H1 (cell line): Measurements from ENCODE around the gene SLC35F3. TPM values are rescaled to one million over a fixed set of nuclear protein-coding genes. Genes with fewer than 3 reads are reported as not detected.

Experiments
- CTCF ChIA-PET: fragments of 300-600 bp; sonication (Branson Sonifier 250); formaldehyde crosslinking; loops from one replicate; lab custom pipeline; 2021; ENCODE audit not compliant: partially characterized antibody; lab: Charles Lee
- POLR2A ChIA-PET: fragments of 300-600 bp; sonication (Branson Sonifier 250); formaldehyde crosslinking; loops from one replicate; lab custom pipeline; 2021; ENCODE audit warnings: inconsistent platforms; ENCODE audit not compliant: partially characterized antibody; lab: Charles Lee
- DNase-seq, 2 experiments: peaks; one replicate each; pipeline versions ENCODE4 v3.0.0 to v3.0.0-alpha.2; 2010 to 2022; ENCODE audit warnings: low spot score in 2 of 2, low read depth in 1 of 2, mixed read lengths in 1 of 2
- FAIRE-seq: peaks from 2 replicates; lab custom pipeline; 2011; peaks lifted over from hg19 to GRCh38; lab: Jason Lieb, UNC
- H2AFZ ChIP-seq: 2 replicates; pipeline ENCODE4 v1.8.1; 2012; ENCODE audit warnings: low read length, inconsistent platforms
- H2AK5ac ChIP-seq: 2 replicates; pipeline ENCODE4 v1.6.1; 2013; ENCODE audit warnings: low read depth, low read length
- H2BK120ac ChIP-seq: replicated peaks from 2 replicates; pipeline ENCODE3; 2013; ENCODE audit warnings: low read depth, low read length, inconsistent platforms
- H2BK12ac ChIP-seq: 2 replicates; pipeline ENCODE4 v1.6.1; 2013; ENCODE audit warnings: low read depth, low read length
- H2BK15ac ChIP-seq: 2 replicates; pipeline ENCODE4 v1.6.1; 2013; ENCODE audit warnings: low read length
- H2BK20ac ChIP-seq: 2 replicates; pipeline ENCODE4 v1.6.1; 2013; ENCODE audit warnings: low read length
- H2BK5ac ChIP-seq: 2 replicates; pipeline ENCODE4 v1.6.1; 2013; ENCODE audit warnings: low read depth, low read length
- H3K14ac ChIP-seq: 2 replicates; pipeline ENCODE4 v1.6.1; 2013; ENCODE audit warnings: inconsistent platforms; ENCODE audit not compliant: insufficient read length
- H3K18ac ChIP-seq: 2 replicates; pipeline ENCODE4 v1.6.1; 2013; ENCODE audit warnings: low read length; ENCODE audit errors: extremely low read depth
- H3K23ac ChIP-seq: 2 replicates; pipeline ENCODE4 v1.6.1; 2013; ENCODE audit warnings: inconsistent platforms; ENCODE audit not compliant: insufficient read length
- H3K23me2 ChIP-seq: 2 replicates; pipeline ENCODE4 v1.6.1; 2013; ENCODE audit warnings: low read depth, low read length
- H3K27ac ChIP-seq: 2 replicates; pipeline ENCODE4 v1.6.1; 2011; ENCODE audit warnings: low read depth, low read length, inconsistent platforms
- H3K27me3 ChIP-seq, 4 experiments: replicated peaks in 1 of 4; 1 replicate in 1 of 4; 2 replicates in 3 of 4; pipeline versions ENCODE4 v1.6.1 to v1.8.1; 2011 to 2013; ENCODE audit warnings: low read length in 3 of 4, mild to moderate bottlenecking in 3 of 4, inconsistent platforms in 2 of 4, mixed read lengths in 2 of 4, moderate library complexity in 1 of 4; ENCODE audit not compliant: control insufficient read depth in 3 of 4, insufficient read depth in 3 of 4; ENCODE audit errors: extremely low read depth in 1 of 4
- H3K36me3 ChIP-seq, 4 experiments: 2 replicates each; pipeline versions ENCODE4 v1.6.1 to v1.8.1; 2011 to 2013; ENCODE audit warnings: mild to moderate bottlenecking in 4 of 4, low read length in 3 of 4, moderate library complexity in 2 of 4, control low read depth in 1 of 4, inconsistent platforms in 1 of 4; ENCODE audit not compliant: insufficient read depth in 4 of 4, control insufficient read depth in 2 of 4
- H3K4ac ChIP-seq: replicated peaks from 2 replicates; pipeline ENCODE3; 2013; ENCODE audit warnings: low read length, low read depth, mixed read lengths, inconsistent platforms; ENCODE audit not compliant: insufficient read length
- H3K4me1 ChIP-seq, 4 experiments: replicated peaks in 1 of 4; 1 replicate in 1 of 4; 2 replicates in 3 of 4; pipeline versions ENCODE4 v1.6.1 to v1.8.1; 2011 to 2013; ENCODE audit warnings: low read length in 3 of 4, inconsistent platforms in 2 of 4, mixed read lengths in 1 of 4; ENCODE audit not compliant: insufficient read depth in 4 of 4, control insufficient read depth in 3 of 4
- H3K4me2 ChIP-seq, 2 experiments: 2 replicates each; pipeline versions ENCODE4 v1.6.1 to v1.8.1; 2011 to 2013; ENCODE audit warnings: low read depth in 2 of 2, low read length in 2 of 2, control low read depth in 1 of 2, inconsistent platforms in 1 of 2, mild to moderate bottlenecking in 1 of 2; ENCODE audit not compliant: insufficient read depth in 1 of 2
- H3K4me3 ChIP-seq, 4 experiments: fragments of 200-600, 300-600 bp in 1 of 4; sonication (generic), shearing (Covaris generic), sonication (Bioruptor Twin) in 1 of 4; 2 replicates each; pipeline versions ENCODE4 v1.5.1 to v1.8.1; 2011 to 2016; ENCODE audit warnings: low read length in 4 of 4, low read depth in 3 of 4, control low read depth in 2 of 4, inconsistent platforms in 2 of 4, mild to moderate bottlenecking in 2 of 4, mixed read lengths in 1 of 4, moderate library complexity in 1 of 4; ENCODE audit not compliant: insufficient read depth in 2 of 4; ENCODE audit errors: extremely low read depth in 1 of 4
- H3K56ac ChIP-seq: replicated peaks from 2 replicates; pipeline ENCODE3; 2013; ENCODE audit warnings: low read depth, mild to moderate bottlenecking, mixed read lengths, low read length, inconsistent platforms; ENCODE audit not compliant: insufficient read length
- H3K79me1 ChIP-seq: 2 replicates; pipeline ENCODE4 v1.6.1; 2013; ENCODE audit warnings: low read depth, low read length, control low read depth
- H3K79me2 ChIP-seq, 2 experiments: 2 replicates each; pipeline versions ENCODE4 v1.6.1 to v1.8.1; 2012 to 2013; ENCODE audit warnings: low read length in 2 of 2, mild to moderate bottlenecking in 2 of 2, inconsistent platforms in 1 of 2; ENCODE audit not compliant: insufficient read depth in 2 of 2, control insufficient read depth in 1 of 2
- H3K9ac ChIP-seq, 4 experiments: replicated peaks in 1 of 4; 1 replicate in 1 of 4; 2 replicates in 3 of 4; pipeline versions ENCODE4 v1.6.1 to v1.8.1; 2011 to 2013; ENCODE audit warnings: low read depth in 3 of 4, low read length in 3 of 4, control low read depth in 2 of 4, mild to moderate bottlenecking in 2 of 4, moderate library complexity in 2 of 4, inconsistent platforms in 1 of 4; ENCODE audit errors: extremely low read depth in 1 of 4
- H3K9me3 ChIP-seq, 2 experiments: 2 replicates each; pipeline versions ENCODE4 v1.6.1 to v1.8.1; 2012 to 2013; ENCODE audit warnings: mild to moderate bottlenecking in 2 of 2, moderate library complexity in 2 of 2, control low read depth in 1 of 2, inconsistent platforms in 1 of 2, low read depth in 1 of 2, low read length in 1 of 2, mixed read lengths in 1 of 2; ENCODE audit not compliant: insufficient read depth in 2 of 2
- H4K20me1 ChIP-seq, 2 experiments: replicated peaks in 1 of 2; 2 replicates each; pipeline versions ENCODE3 to v1.8.1; 2011 to 2013; ENCODE audit warnings: inconsistent platforms in 2 of 2, low read length in 2 of 2, mild to moderate bottlenecking in 1 of 2; ENCODE audit not compliant: insufficient read depth in 2 of 2, control insufficient read depth in 1 of 2
- H4K5ac ChIP-seq: 2 replicates; pipeline ENCODE4 v1.6.1; 2013; ENCODE audit warnings: low read length, low read depth, mixed read lengths, inconsistent platforms; ENCODE audit not compliant: insufficient read length
- H4K8ac ChIP-seq: 2 replicates; pipeline ENCODE4 v1.8.0; 2013; ENCODE audit warnings: mild to moderate bottlenecking, moderate library complexity, low read length, inconsistent platforms; ENCODE audit not compliant: insufficient read depth; ENCODE audit errors: extremely low read depth
- H4K91ac ChIP-seq: replicated peaks from 2 replicates; pipeline ENCODE3; 2013; ENCODE audit warnings: low read length, mixed read lengths, inconsistent platforms; ENCODE audit not compliant: insufficient read length
- WGBS, 2 experiments: shearing (Covaris generic) in 1 of 2; methylation state at CpG; one replicate each; pipeline versions ENCODE4 v1.1.6 to v1.1.7; 2013 to 2015; ENCODE audit warnings: low lambda C conversion rate in 2 of 2, mixed read lengths in 2 of 2, inconsistent platforms in 1 of 2, low coverage in 1 of 2, missing lambda C conversion rate in 1 of 2; ENCODE audit not compliant: insufficient replicate concordance in 2 of 2, insufficient coverage in 1 of 2, insufficient read length in 1 of 2; ENCODE audit errors: extremely low coverage in 1 of 2, missing lambda C conversion rate in 1 of 2; 5-methylcytosine and 5-hydroxymethylcytosine counted together
- polyA plus RNA-seq, 7 experiments: library from polyadenylated mRNA; depleted of rRNA in 3 of 7; stranded (reverse) in 5 of 7; unstranded in 2 of 7; fragments of >200 nt in 5 of 7; fragments of 200-250 nt in 2 of 7; gene quantifications; 1 replicate in 5 of 7; 2 replicates in 1 of 7; 4 replicates in 1 of 7; pipeline versions ENCODE4 v1.2.1 to v1.2.3, GENCODE V29; 2011 to 2013; ENCODE audit warnings: missing spikeins in 2 of 7, mixed read lengths in 2 of 7
- total RNA-seq: library from RNA; stranded (reverse); fragmentation: NEBNext Ultra II Directional; extraction: Animal tissue kit (Norgen Biotek cat#: 25700); gene quantifications from 2 replicates; pipeline ENCODE4 v1.2.1, GENCODE V29; 2021

Gene SLC35F3
- total and polyA plus RNA-seq, 2 of the 8 experiments (the other 6 are each of a cell fraction or from before 2014, with no cell fraction given) = 0.78 to 1.2 TPM

GRCh38 chr1:234185438-234185837, 281.0 kb downstream of the SLC35F3 start:
- DNase-seq (no peak), FAIRE-seq (no peak)
- Histone ChIP-seq H3K23ac (no peak overlapping the region), H3K14ac (no peak overlapping the region), H3K4ac (no peak overlapping the region), H3K4me3 (no peak overlapping the region), H3K36me3 (no peaks in the 10 kb centered on the region), H2AK5ac (no peak overlapping the region), H3K79me1 (no peaks in the 10 kb centered on the region), H2BK20ac (no peak overlapping the region), H3K4me2 (no peak overlapping the region), H2BK12ac (no peak overlapping the region), H3K18ac (no peak overlapping the region), H3K27me3 (no peaks in the 10 kb centered on the region), H2AFZ (no peak overlapping the region), H3K23me2 (no peaks in the 10 kb centered on the region), H2BK120ac (no peak overlapping the region), H4K5ac (no peak overlapping the region), H3K9me3 (no peaks in the 10 kb centered on the region), H3K56ac (no peak overlapping the region), H3K79me2 (no peaks in the 10 kb centered on the region), H2BK15ac (no peak overlapping the region), H4K91ac (no peak overlapping the region), H4K20me1 (no peaks in the 10 kb centered on the region), H2BK5ac (no peak overlapping the region), H3K9ac (no peak overlapping the region), H4K8ac (no peak overlapping the region), H3K27ac (no peak overlapping the region), H3K4me1 (peaks cover 0 to 5% (median 2%) of the 10 kb centered on the region in 4 experiments; a peak in 4 of 7 replicates)
- 86% methylated on average over 1 of the region's 1 CpG; no CpG with 5 or more reads in 1 of the 2 experiments for WGBS, 2 experiments
- ChIA-PET POLR2A (no interaction called here), CTCF (interaction anchor here (1.2 to 1.5 kb wide), 2 partner anchors 17 to 32 kb away, joined by 4 to 5 read pairs; no protein-coding TSS in a partner anchor)
